H9 (cell line): ENCODE measurements around the gene TSPAN8. TPM values are rescaled to one million over a fixed set of nuclear protein-coding genes. Genes with fewer than 3 reads are reported as not detected.

Experiments
- DNase-seq: peaks from one replicate; pipeline ENCODE4 v3.0.0-alpha.2; 2017
- H2AFZ ChIP-seq: one replicate; pipeline ENCODE4 v1.6.1; 2013; ENCODE audit warnings: mild to moderate bottlenecking, low read length, control low read depth, moderate library complexity
- H2AK5ac ChIP-seq: 2 replicates; pipeline ENCODE4 v1.6.1; 2013; ENCODE audit warnings: low read length, control low read depth, mixed read lengths; ENCODE audit not compliant: insufficient read length
- H2BK120ac ChIP-seq: one replicate; pipeline ENCODE4 v1.6.1; 2013; ENCODE audit warnings: low read depth, mild to moderate bottlenecking, low read length, control low read depth, inconsistent platforms; ENCODE audit not compliant: poor library complexity, severe bottlenecking
- H2BK12ac ChIP-seq: 2 replicates; pipeline ENCODE4 v1.6.1; 2013; ENCODE audit warnings: low read length, control low read depth, mixed read lengths, low read depth; ENCODE audit not compliant: insufficient read length
- H2BK15ac ChIP-seq: 2 replicates; pipeline ENCODE4 v1.6.1; 2013; ENCODE audit warnings: low read depth, low read length, control low read depth
- H2BK20ac ChIP-seq: one replicate; pipeline ENCODE4 v1.6.1; 2013; ENCODE audit warnings: low read depth, mild to moderate bottlenecking, low read length, control low read depth, inconsistent platforms; ENCODE audit not compliant: poor library complexity, severe bottlenecking
- H2BK5ac ChIP-seq: 2 replicates; pipeline ENCODE4 v1.6.1; 2013; ENCODE audit warnings: low read length, control low read depth, mixed read lengths; ENCODE audit not compliant: insufficient read length
- H3K14ac ChIP-seq: 2 replicates; pipeline ENCODE4 v1.6.1; 2013; ENCODE audit warnings: low read length, control low read depth; ENCODE audit not compliant: insufficient read depth
- H3K18ac ChIP-seq: 2 replicates; pipeline ENCODE4 v1.6.1; 2013; ENCODE audit warnings: low read depth, mild to moderate bottlenecking, mixed read lengths, low read length, control low read depth; ENCODE audit not compliant: insufficient read length
- H3K23ac ChIP-seq: 2 replicates; pipeline ENCODE4 v1.6.1; 2013; ENCODE audit warnings: low read length, control low read depth, mixed read lengths, low read depth; ENCODE audit not compliant: insufficient read length
- H3K23me2 ChIP-seq: 2 replicates; pipeline ENCODE4 v1.6.1; 2013; ENCODE audit warnings: low read depth, mild to moderate bottlenecking, mixed read lengths, low read length, control low read depth; ENCODE audit not compliant: insufficient read length, poor library complexity, severe bottlenecking
- H3K27ac ChIP-seq: 2 replicates; pipeline ENCODE4 v1.5.1; 2013; ENCODE audit warnings: low read length, control low read depth, mixed read lengths, low read depth; ENCODE audit not compliant: insufficient read length
- H3K27me3 ChIP-seq: 2 replicates; pipeline ENCODE4 v1.6.1; 2013; ENCODE audit warnings: low read length, control low read depth, inconsistent platforms; ENCODE audit not compliant: insufficient read depth
- H3K4ac ChIP-seq: 2 replicates; pipeline ENCODE4 v1.6.1; 2013; ENCODE audit warnings: low read depth, mild to moderate bottlenecking, control low read depth, inconsistent platforms, low read length, moderate library complexity
- H3K4me1 ChIP-seq: 2 replicates; pipeline ENCODE4 v1.6.1; 2013; ENCODE audit warnings: low read length, control low read depth, inconsistent platforms; ENCODE audit not compliant: insufficient read depth
- H3K4me2 ChIP-seq: 2 replicates; pipeline ENCODE4 v1.6.1; 2013; ENCODE audit warnings: low read length, control low read depth, mixed read lengths; ENCODE audit not compliant: insufficient read length, insufficient read depth
- H3K56ac ChIP-seq: 2 replicates; pipeline ENCODE4 v1.6.1; 2013; ENCODE audit warnings: low read depth, mild to moderate bottlenecking, mixed read lengths, low read length, control low read depth; ENCODE audit not compliant: insufficient read length
- H3K79me1 ChIP-seq: 2 replicates; pipeline ENCODE4 v1.6.1; 2013; ENCODE audit warnings: low read depth, mild to moderate bottlenecking, moderate library complexity, low read length, control low read depth, inconsistent platforms; ENCODE audit not compliant: insufficient read depth, poor library complexity, severe bottlenecking
- H3K79me2 ChIP-seq: 2 replicates; pipeline ENCODE4 v1.6.1; 2013; ENCODE audit warnings: low read length, control low read depth, inconsistent platforms; ENCODE audit not compliant: insufficient read depth
- H3K9ac ChIP-seq: 2 replicates; pipeline ENCODE4 v1.6.1; 2013; ENCODE audit warnings: low read length, control low read depth, mixed read lengths; ENCODE audit not compliant: insufficient read length; ENCODE audit errors: extremely low read depth
- H3K9me3 ChIP-seq: one replicate; pipeline ENCODE4 v1.6.1; 2013; ENCODE audit warnings: low read depth, low read length, inconsistent platforms; ENCODE audit not compliant: control insufficient read depth
- H3T11ph ChIP-seq: one replicate; pipeline ENCODE4 v1.6.1; 2013; ENCODE audit warnings: mild to moderate bottlenecking, low read length, control low read depth, inconsistent platforms
- H4K20me1 ChIP-seq: one replicate; pipeline ENCODE4 v1.6.1; 2013; ENCODE audit not compliant: control insufficient read depth, insufficient read length, insufficient read depth
- H4K5ac ChIP-seq: 2 replicates; pipeline ENCODE4 v1.6.1; 2013; ENCODE audit warnings: low read depth, mild to moderate bottlenecking, mixed read lengths, low read length, control low read depth; ENCODE audit not compliant: insufficient read length
- H4K8ac ChIP-seq: replicated peaks from 2 replicates; pipeline ENCODE4 v1.6.1; 2013; ENCODE audit warnings: low read length, control low read depth, mixed read lengths, low read depth; ENCODE audit not compliant: insufficient read length
- H4K91ac ChIP-seq: 2 replicates; pipeline ENCODE4 v1.6.1; 2013; ENCODE audit warnings: low read depth, mild to moderate bottlenecking, moderate library complexity, mixed read lengths, low read length, control low read depth; ENCODE audit not compliant: insufficient read length
- H3K27ac Mint-ChIP-seq, 3 experiments: 2 replicates in 2 of 3; 3 replicates in 1 of 3; pipeline ENCODE4 v1.8.0; 2020 to 2021; ENCODE audit warnings: mixed read lengths in 3 of 3, mild to moderate bottlenecking in 1 of 3, moderate library complexity in 1 of 3
- H3K27me3 Mint-ChIP-seq: 2 replicates; pipeline ENCODE4 v1.8.0; 2021; ENCODE audit warnings: low read depth, mild to moderate bottlenecking, moderate library complexity, mixed read lengths
- H3K36me3 Mint-ChIP-seq, 3 experiments: 2 replicates in 2 of 3; 3 replicates in 1 of 3; pipeline ENCODE4 v1.8.0; 2020 to 2021; ENCODE audit warnings: low read depth in 3 of 3, mixed read lengths in 3 of 3; ENCODE audit not compliant: insufficient read depth in 1 of 3
- H3K4me1 Mint-ChIP-seq, 2 experiments: 2 replicates each; pipeline ENCODE4 v1.8.0; 2020; ENCODE audit warnings: mixed read lengths in 2 of 2
- H3K4me3 Mint-ChIP-seq, 2 experiments: 2 replicates in 1 of 2; 3 replicates in 1 of 2; pipeline ENCODE4 v1.8.0; 2020 to 2021; ENCODE audit warnings: mild to moderate bottlenecking in 2 of 2, mixed read lengths in 2 of 2, moderate library complexity in 1 of 2
- H3K9me3 Mint-ChIP-seq, 2 experiments: 2 replicates in 1 of 2; 3 replicates in 1 of 2; pipeline ENCODE4 v1.8.0; 2020; ENCODE audit warnings: mild to moderate bottlenecking in 2 of 2, mixed read lengths in 2 of 2, moderate library complexity in 1 of 2
- WGBS: extraction: QIAGEN DNeasy Blood & Tissue Kit; methylation state at CpG from one replicate; pipeline ENCODE4 v1.1.7; 2013; ENCODE audit warnings: missing lambda C conversion rate, low lambda C conversion rate, mixed read lengths; ENCODE audit not compliant: insufficient read length; ENCODE audit errors: extremely low coverage; 5-methylcytosine and 5-hydroxymethylcytosine counted together
- total RNA-seq: library from RNA; stranded (reverse); gene quantifications from 2 replicates; pipeline ENCODE4 v1.2.1, GENCODE V29; 2021
- TF ChIP-seq, protein P1 (sequence below): fragments of 200-600 bp; sonication (generic); conservative IDR thresholded peaks from 3 replicates; pipeline ENCODE4 v1.8.0; 2021; ENCODE audit warnings: antibody characterized with exemption, mild to moderate bottlenecking

TSPAN8 gene
- total RNA-seq, 1 experiment from 2014 or later: not detected

DNA sequence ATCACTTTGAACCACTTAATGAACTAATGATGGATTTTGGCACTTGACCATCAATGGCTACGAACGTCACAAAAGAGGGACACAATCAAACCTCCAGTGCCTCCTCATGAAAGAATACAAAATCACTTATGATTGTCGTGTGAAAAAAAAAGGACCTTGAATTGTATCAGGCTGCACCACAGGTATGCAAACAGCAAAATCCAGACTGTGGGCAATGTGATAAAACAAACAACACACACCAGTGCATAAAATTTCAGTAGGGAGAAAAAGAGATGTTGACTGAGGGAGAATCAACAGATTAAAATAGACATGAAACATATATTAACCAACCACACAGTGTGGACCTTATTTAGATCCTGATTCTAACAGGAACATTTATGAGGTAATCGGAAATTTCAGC is 2.6 kb downstream of the TSPAN8 start:
- no CpG with 5 or more reads among the region's 4 CpGs for WGBS
- Histone ChIP-seq H2BK120ac (no peak overlapping the region), H4K5ac (no peak overlapping the region), H2BK12ac (no peak overlapping the region), H2BK20ac (no peak overlapping the region), H3K23me2 (no peaks in the 10 kb centered on the region), H2AFZ (no peak overlapping the region), H3K18ac (no peak overlapping the region), H3K4me1 (no peaks in the 10 kb centered on the region), H2BK15ac (no peak overlapping the region), H3K4me2 (no peak overlapping the region), H3T11ph (no peak overlapping the region), H4K8ac (no peak overlapping the region), H4K20me1 (no peaks in the 10 kb centered on the region), H3K79me2 (no peaks in the 10 kb centered on the region), H3K56ac (no peak overlapping the region), H3K79me1 (no peaks in the 10 kb centered on the region), H4K91ac (no peak overlapping the region), H2BK5ac (no peak overlapping the region), H3K27ac (no peak overlapping the region), H2AK5ac (no peak overlapping the region), H3K14ac (no peak overlapping the region), H3K9ac (no peak overlapping the region), H3K4ac (no peak overlapping the region), H3K23ac (no peak overlapping the region), H3K27me3 (no peaks in the 10 kb centered on the region), H3K9me3 (no peaks in the 10 kb centered on the region)
- Mint-ChIP-seq H3K27ac (no peak overlapping the region), H3K4me3 (no peak overlapping the region), H3K4me1 (peaks cover 3 to 9% of the 10 kb centered on the region in 2 experiments; a peak in 2 of 4 replicates), H3K9me3 (peaks cover 5 to 7% of the 10 kb centered on the region in 2 experiments; a peak in 4 of 5 replicates), H3K27me3 (no peaks in the 10 kb centered on the region), H3K36me3 (peaks cover 0 to 3% (median 1%) of the 10 kb centered on the region in 3 experiments; a peak in 4 of 7 replicates)
- no peak for DNase-seq
- TF ChIP-seq, protein P1, sequence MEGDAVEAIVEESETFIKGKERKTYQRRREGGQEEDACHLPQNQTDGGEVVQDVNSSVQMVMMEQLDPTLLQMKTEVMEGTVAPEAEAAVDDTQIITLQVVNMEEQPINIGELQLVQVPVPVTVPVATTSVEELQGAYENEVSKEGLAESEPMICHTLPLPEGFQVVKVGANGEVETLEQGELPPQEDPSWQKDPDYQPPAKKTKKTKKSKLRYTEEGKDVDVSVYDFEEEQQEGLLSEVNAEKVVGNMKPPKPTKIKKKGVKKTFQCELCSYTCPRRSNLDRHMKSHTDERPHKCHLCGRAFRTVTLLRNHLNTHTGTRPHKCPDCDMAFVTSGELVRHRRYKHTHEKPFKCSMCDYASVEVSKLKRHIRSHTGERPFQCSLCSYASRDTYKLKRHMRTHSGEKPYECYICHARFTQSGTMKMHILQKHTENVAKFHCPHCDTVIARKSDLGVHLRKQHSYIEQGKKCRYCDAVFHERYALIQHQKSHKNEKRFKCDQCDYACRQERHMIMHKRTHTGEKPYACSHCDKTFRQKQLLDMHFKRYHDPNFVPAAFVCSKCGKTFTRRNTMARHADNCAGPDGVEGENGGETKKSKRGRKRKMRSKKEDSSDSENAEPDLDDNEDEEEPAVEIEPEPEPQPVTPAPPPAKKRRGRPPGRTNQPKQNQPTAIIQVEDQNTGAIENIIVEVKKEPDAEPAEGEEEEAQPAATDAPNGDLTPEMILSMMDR: no peak
